Hepatocyte (in vitro differentiated cells): ENCODE data around the gene SLPI. TPM values are rescaled to one million over a fixed set of nuclear protein-coding genes. Genes with fewer than 3 reads are reported as not detected.

Experiments used
- DNase-seq: peaks from one replicate; pipeline ENCODE4 v3.0.0-alpha.2; 2016; ENCODE audit warnings: low spot score
- H2AFZ ChIP-seq: fragments of 200-600 bp; sonication (generic); 2 replicates; pipeline ENCODE4 v1.6.0; 2016; ENCODE audit warnings: antibody characterized with exemption, mild to moderate bottlenecking
- H3K27ac ChIP-seq: fragments of 200-600 bp; sonication (generic); 2 replicates; pipeline ENCODE4 v1.5.1; 2016; ENCODE audit warnings: mild to moderate bottlenecking
- H3K27me3 ChIP-seq: fragments of 200-600 bp; sonication (generic); 2 replicates; pipeline ENCODE4 v1.6.1; 2016
- H3K36me3 ChIP-seq: fragments of 200-600 bp; sonication (generic); replicated peaks from 2 replicates; pipeline ENCODE4 v1.5.1; 2016; ENCODE audit warnings: low read depth; ENCODE audit not compliant: insufficient read depth
- H3K4me1 ChIP-seq: fragments of 200-600 bp; sonication (generic); 2 replicates; pipeline ENCODE4 v1.5.1; 2016; ENCODE audit warnings: mild to moderate bottlenecking, moderate library complexity; ENCODE audit not compliant: insufficient read depth
- H3K4me2 ChIP-seq: fragments of 200-600 bp; sonication (generic); 2 replicates; pipeline ENCODE4 v1.6.0; 2016
- H3K4me3 ChIP-seq: fragments of 200-600 bp; sonication (generic); 2 replicates; pipeline ENCODE4 v1.5.1; 2016; ENCODE audit warnings: mild to moderate bottlenecking
- H3K79me2 ChIP-seq: fragments of 200-600 bp; sonication (generic); 2 replicates; pipeline ENCODE4 v1.6.0; 2017; ENCODE audit warnings: mild to moderate bottlenecking
- H3K9me2 ChIP-seq: fragments of 200-600 bp; sonication (generic); replicated peaks from 2 replicates; pipeline ENCODE4 v1.6.0; 2017; ENCODE audit warnings: mild to moderate bottlenecking; ENCODE audit not compliant: insufficient read depth
- H3K9me3 ChIP-seq: fragments of 200-600 bp; sonication (generic); 2 replicates; pipeline ENCODE4 v1.5.1; 2016; ENCODE audit warnings: low read depth, mild to moderate bottlenecking
- H4K20me1 ChIP-seq: fragments of 200-600 bp; sonication (generic); 2 replicates; pipeline ENCODE4 v1.6.0; 2016; ENCODE audit warnings: mild to moderate bottlenecking; ENCODE audit not compliant: insufficient read depth, poor library complexity, severe bottlenecking
- CTCF ChIP-seq: fragments of 200-600 bp; sonication (generic); IDR thresholded peaks from 2 replicates; pipeline ENCODE4 v1.5.1; 2016; ENCODE audit warnings: antibody characterized with exemption, mild to moderate bottlenecking; ENCODE audit not compliant: poor library complexity
- EZH2 ChIP-seq: fragments of 200-600 bp; sonication (generic); IDR thresholded peaks from 2 replicates; pipeline ENCODE4 v1.6.1; 2016; ENCODE audit warnings: antibody characterized with exemption, mild to moderate bottlenecking, borderline replicate concordance
- EZH2phosphoT487 ChIP-seq: fragments of 200-600 bp; sonication (generic); IDR thresholded peaks from one replicate; pipeline ENCODE4 v1.6.1; 2018; ENCODE audit warnings: antibody characterized with exemption, mild to moderate bottlenecking, low read depth, moderate library complexity; ENCODE audit not compliant: unreplicated experiment, severe bottlenecking
- WGBS: methylation state at CpG from one replicate; pipeline ENCODE4 v1.1.6; 2016; ENCODE audit warnings: low lambda C conversion rate; ENCODE audit errors: missing lambda C conversion rate; 5-methylcytosine and 5-hydroxymethylcytosine counted together
- polyA plus RNA-seq: library from polyadenylated mRNA; unstranded; fragments of >200 nt; fragmentation: Nextera tagmentation; extraction: Ambion mirVana; gene quantifications from 2 replicates; pipeline ENCODE4 v1.2.1, GENCODE V29; 2016
- total RNA-seq: library from RNA; depleted of rRNA; stranded (reverse); fragments of >200 nt; gene quantifications from 2 replicates; pipeline ENCODE4 v1.2.3, GENCODE V29; 2014

SLPI gene
- total and polyA plus RNA-seq, 2 experiments from 2014 or later = 1,330 to 10,154 TPM

GRCh38 chr20:45226287-45226686 is 28.1 kb downstream of the SLPI start:
- H3K27me3 ChIP-seq = peaks cover 38% of the 10 kb centered on the region
- no peak overlapping the region for H3K4me2 ChIP-seq
- H3K9me3 ChIP-seq = no peaks in the 10 kb centered on the region
- H3K36me3 ChIP-seq = no peaks in the 10 kb centered on the region
- no peaks in the 10 kb centered on the region for H3K79me2 ChIP-seq
- WGBS = 87% methylated on average over 1 of the region's 1 CpG
- H3K4me1 ChIP-seq = no peaks in the 10 kb centered on the region
- no peak overlapping the region for H3K27ac ChIP-seq
- H4K20me1 ChIP-seq = no peaks in the 10 kb centered on the region
- no peaks in the 10 kb centered on the region for H3K9me2 ChIP-seq
- no peak overlapping the region for H2AFZ ChIP-seq
- H3K4me3 ChIP-seq = no peak overlapping the region
- no peak for DNase-seq
- TF ChIP-seq EZH2 (no peak), EZH2phosphoT487 (no peak), CTCF (no peak)

- Histone ChIP-seq H3K4me2 (no peak overlapping the region), H3K79me2 (no peaks in the 10 kb centered on the region), H3K4me3 (no peak overlapping the region), H3K4me1 (no peaks in the 10 kb centered on the region), H3K27me3 (peaks cover 40% of the 10 kb centered on the region), H3K9me3 (no peaks in the 10 kb centered on the region), H3K9me2 (no peaks in the 10 kb centered on the region), H2AFZ (no peak overlapping the region), H3K36me3 (no peaks in the 10 kb centered on the region), H3K27ac (no peak overlapping the region), H4K20me1 (no peaks in the 10 kb centered on the region)
- TF ChIP-seq CTCF = no peak
- no peak for TF ChIP-seq EZH2
- no peak for DNase-seq
Measured at GRCh38 chr20:45223136-45223535, 31.2 kb downstream of the SLPI start.

- Histone ChIP-seq H3K79me2 (no peaks in the 10 kb centered on the region), H3K36me3 (no peaks in the 10 kb centered on the region)
- TF ChIP-seq EZH2phosphoT487 (no peak), CTCF (no peak), EZH2 (no peak)
Measured at GRCh38 chr20:45221076-45221475, 33.3 kb downstream of the SLPI start, which contains the start of gene SEMG2. Gene SEMG2 (plus strand): TSS chr20:45221373. CDS start chr20:45221390, 17 bp downstream.

GRCh38 chr20:45218636-45219035 is 35.7 kb downstream of the SLPI start:
- Histone ChIP-seq H3K79me2 (no peaks in the 10 kb centered on the region), H3K4me2 (no peak overlapping the region), H3K9me3 (no peaks in the 10 kb centered on the region), H3K9me2 (no peaks in the 10 kb centered on the region), H3K36me3 (no peaks in the 10 kb centered on the region), H4K20me1 (no peaks in the 10 kb centered on the region), H3K4me3 (no peak overlapping the region), H3K27ac (no peak overlapping the region), H3K4me1 (no peaks in the 10 kb centered on the region), H3K27me3 (peaks cover 15% of the 10 kb centered on the region), H2AFZ (no peak overlapping the region)
- DNase-seq = no peak
- TF ChIP-seq EZH2phosphoT487 (no peak), EZH2 (no peak), CTCF (no peak)
- WGBS = 85% methylated on average over 2 of the region's 2 CpGs

More at GRCh38 chr20:45221076-45221475, 33.3 kb downstream of the SLPI start, which contains the start of gene SEMG2:
- Histone ChIP-seq H2AFZ (no peak within 1 kb of the TSS), H3K9me3 (no peaks in the 10 kb centered on the region), H3K9me2 (no peaks in the 10 kb centered on the region), H3K27me3 (peaks cover 32% of the 10 kb centered on the region), H3K4me2 (no peak within 1 kb of the TSS), H4K20me1 (no peaks in the 10 kb centered on the region), H3K4me1 (no peaks in the 10 kb centered on the region), H3K27ac (no peak within 1 kb of the TSS), H3K4me3 (no peak within 1 kb of the TSS)
- WGBS = 97% methylated on average over 4 of the region's 4 CpGs
- DNase-seq = no peak
